ENCODE measurements around the gene CHMP2B. TPM values are rescaled to one million over a fixed set of nuclear protein-coding genes. Genes with fewer than 3 reads are reported as not detected.

CHMP2B gene
- total and polyA plus RNA-seq, 2 of the 8 experiments (the other 6 are each of a cell fraction or from before 2014, with no cell fraction given), result 14.0 to 56.5 TPM

GRCh38 chr3:87246662-87247429 is 19.7 kb downstream of the CHMP2B start:
- H3K79me2 ChIP-seq (ENCODE audit: control insufficient read depth in 1 of 2, insufficient read depth in 2 of 2, low read length in 2 of 2), result peaks cover 0 to 20% of the 10 kb centered on the region in 2 experiments; a peak in 2 of 4 replicates
- 83% methylated on average over 3 of the region's 3 CpGs; no CpG with 5 or more reads in 1 of the 2 experiments for WGBS, 2 experiments (ENCODE audit: extremely low coverage in 1 of 2, insufficient coverage in 1 of 2, insufficient read length in 1 of 2, insufficient replicate concordance in 2 of 2, low coverage in 1 of 2, low lambda C conversion rate in 2 of 2, missing lambda C conversion rate in 1 of 2)
- H3K23ac ChIP-seq (ENCODE audit: insufficient read length), result no peak overlapping the region
- H2AFZ ChIP-seq (ENCODE audit: low read length), result no peak overlapping the region
- H3K4me1 ChIP-seq (replicated peaks in 1 of 4; ENCODE audit: control insufficient read depth in 3 of 4, insufficient read depth in 4 of 4, low read length in 3 of 4), result no peaks in the 10 kb centered on the region
- H2AK5ac ChIP-seq (ENCODE audit: low read depth, low read length), result no peak overlapping the region
- no peaks in the 10 kb centered on the region for H3K79me1 ChIP-seq (ENCODE audit: low read depth, low read length)
- no peak overlapping the region for H3K14ac ChIP-seq (ENCODE audit: insufficient read length)
- POLR2A ChIA-PET (ENCODE audit: partially characterized antibody), result no interaction called here
- H2BK5ac ChIP-seq (ENCODE audit: low read depth, low read length), result no peak overlapping the region
- H3K9me3 ChIP-seq (ENCODE audit: insufficient read depth in 2 of 2, low read depth in 1 of 2, low read length in 1 of 2), result no peaks in the 10 kb centered on the region
- CTCF ChIA-PET (ENCODE audit: partially characterized antibody), result interaction anchor here (0.7 to 2.1 kb wide), 3 partner anchors 12 to 1215 kb away, joined by 3 to 7 read pairs (median 5); no protein-coding TSS in a partner anchor
- H3K23me2 ChIP-seq (ENCODE audit: low read depth, low read length), result no peaks in the 10 kb centered on the region
- no peak overlapping the region for H4K5ac ChIP-seq (ENCODE audit: insufficient read length, low read depth, low read length)
- H4K20me1 ChIP-seq (replicated peaks in 1 of 2; ENCODE audit: control insufficient read depth in 1 of 2, insufficient read depth in 2 of 2, low read length in 2 of 2), result no peaks in the 10 kb centered on the region
- peaks cover 0 to 1% (median 0%) of the 10 kb centered on the region in 4 experiments; a peak in 1 of 7 replicates for H3K27me3 ChIP-seq (replicated peaks in 1 of 4; ENCODE audit: control insufficient read depth in 3 of 4, extremely low read depth in 1 of 4, insufficient read depth in 3 of 4, low read length in 3 of 4)
- H2BK12ac ChIP-seq (ENCODE audit: low read depth, low read length), result no peak overlapping the region
- H3K18ac ChIP-seq (ENCODE audit: extremely low read depth, low read length), result no peak overlapping the region
- FAIRE-seq (no peak), DNase-seq (ENCODE audit: low read depth in 1 of 2, low spot score in 2 of 2) (no peak)
- H3K4me3 ChIP-seq (ENCODE audit: extremely low read depth in 1 of 4, insufficient read depth in 2 of 4, low read depth in 3 of 4, low read length in 4 of 4), result no peak overlapping the region
- no peak overlapping the region for H2BK20ac ChIP-seq (ENCODE audit: low read length)
- no peak overlapping the region for H3K27ac ChIP-seq (ENCODE audit: low read depth, low read length)
- H2BK15ac ChIP-seq (ENCODE audit: low read length), result no peak overlapping the region
- no peak overlapping the region for H4K91ac ChIP-seq (replicated peaks; ENCODE audit: insufficient read length, low read length)
- no peak overlapping the region for H4K8ac ChIP-seq (ENCODE audit: extremely low read depth, insufficient read depth, low read length)
- no peak overlapping the region for H3K9ac ChIP-seq (replicated peaks in 1 of 4; ENCODE audit: extremely low read depth in 1 of 4, low read depth in 3 of 4, low read length in 3 of 4)
- H2BK120ac ChIP-seq (replicated peaks; ENCODE audit: low read depth, low read length), result no peak overlapping the region
- H3K56ac ChIP-seq (replicated peaks; ENCODE audit: insufficient read length, low read depth, low read length), result no peak overlapping the region
- peaks cover 0 to 39% (median 7%) of the 10 kb centered on the region in 4 experiments; a peak in 4 of 8 replicates for H3K36me3 ChIP-seq (ENCODE audit: control insufficient read depth in 2 of 4, insufficient read depth in 4 of 4, low read length in 3 of 4)
- no peak overlapping the region for H3K4me2 ChIP-seq (ENCODE audit: insufficient read depth in 1 of 2, low read depth in 2 of 2, low read length in 2 of 2)
- no peak overlapping the region for H3K4ac ChIP-seq (replicated peaks; ENCODE audit: insufficient read length, low read depth, low read length)
- no peak for TF ChIP-seq BACH1 (IDR thresholded peaks at IDR 0.05; ENCODE audit: low read length)
- no peak for TF ChIP-seq SP4 (IDR thresholded peaks at IDR 0.05; ENCODE audit: low read length)
- TF ChIP-seq ASH2L (IDR thresholded peaks at IDR 0.05; ENCODE audit: low read length), result no peak
- TF ChIP-seq ZNF274 (IDR thresholded peaks at IDR 0.05; ENCODE audit: borderline replicate concordance, extremely low read depth, low read length), result no peak
- no peak for TF ChIP-seq FOSL1 (IDR thresholded peaks at IDR 0.05; ENCODE audit: insufficient read depth, low read depth, low read length)
- TF ChIP-seq JUND (IDR thresholded peaks at IDR 0.05; ENCODE audit: low read length), result no peak
- no peak for TF ChIP-seq TAF1 (IDR thresholded peaks at IDR 0.05; ENCODE audit: low read depth, low read length)
- no peak for TF ChIP-seq CBX8 (IDR thresholded peaks at IDR 0.05; ENCODE audit: borderline replicate concordance, low read depth, low read length)
- TF ChIP-seq SRF (IDR thresholded peaks at IDR 0.05; ENCODE audit: low read depth, low read length), result no peak
- TF ChIP-seq HDAC2 (IDR thresholded peaks at IDR 0.05; ENCODE audit: borderline replicate concordance in 1 of 2, low read depth in 2 of 2, low read length in 2 of 2), result no peak
- no peak for TF ChIP-seq POLR2AphosphoS5 (IDR thresholded peaks at IDR 0.05; ENCODE audit: low read depth, low read length)
- TF ChIP-seq RBBP5 (IDR thresholded peaks at IDR 0.05; ENCODE audit: borderline replicate concordance, low read depth, low read length), result no peak
- no peak for TF ChIP-seq PHF8 (conservative IDR thresholded peaks at IDR 0.05; ENCODE audit: low read depth, low read length)

Measured in H1 (cell line).